ENCODE data around the gene DAB2IP.

DAB2IP gene

DNA sequence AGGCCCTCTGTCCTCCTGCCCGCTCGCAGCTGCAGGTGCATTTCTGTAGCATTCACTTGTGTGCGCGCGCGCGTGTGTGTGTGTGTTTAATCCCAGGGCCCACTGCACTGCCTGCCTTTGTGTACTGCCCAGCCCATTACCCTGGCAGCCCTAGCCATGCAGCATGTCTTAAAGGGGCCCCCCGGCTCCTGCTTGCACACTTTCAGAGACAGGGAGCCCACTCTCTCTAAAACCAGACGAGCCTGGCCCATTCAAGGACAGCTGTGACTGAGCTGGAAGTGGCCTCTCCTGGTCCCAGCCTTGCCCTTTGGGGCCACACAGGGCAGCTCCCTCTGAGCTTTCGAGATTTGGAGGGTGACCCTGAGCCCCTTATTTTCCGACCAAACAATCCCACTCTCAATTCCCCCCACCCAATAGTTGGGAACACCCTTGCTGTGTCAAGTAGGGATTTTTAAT is 98.9 kb downstream of the DAB2IP start:
- TF ChIP-seq, protein P1, sequence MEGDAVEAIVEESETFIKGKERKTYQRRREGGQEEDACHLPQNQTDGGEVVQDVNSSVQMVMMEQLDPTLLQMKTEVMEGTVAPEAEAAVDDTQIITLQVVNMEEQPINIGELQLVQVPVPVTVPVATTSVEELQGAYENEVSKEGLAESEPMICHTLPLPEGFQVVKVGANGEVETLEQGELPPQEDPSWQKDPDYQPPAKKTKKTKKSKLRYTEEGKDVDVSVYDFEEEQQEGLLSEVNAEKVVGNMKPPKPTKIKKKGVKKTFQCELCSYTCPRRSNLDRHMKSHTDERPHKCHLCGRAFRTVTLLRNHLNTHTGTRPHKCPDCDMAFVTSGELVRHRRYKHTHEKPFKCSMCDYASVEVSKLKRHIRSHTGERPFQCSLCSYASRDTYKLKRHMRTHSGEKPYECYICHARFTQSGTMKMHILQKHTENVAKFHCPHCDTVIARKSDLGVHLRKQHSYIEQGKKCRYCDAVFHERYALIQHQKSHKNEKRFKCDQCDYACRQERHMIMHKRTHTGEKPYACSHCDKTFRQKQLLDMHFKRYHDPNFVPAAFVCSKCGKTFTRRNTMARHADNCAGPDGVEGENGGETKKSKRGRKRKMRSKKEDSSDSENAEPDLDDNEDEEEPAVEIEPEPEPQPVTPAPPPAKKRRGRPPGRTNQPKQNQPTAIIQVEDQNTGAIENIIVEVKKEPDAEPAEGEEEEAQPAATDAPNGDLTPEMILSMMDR (IDR thresholded peaks at IDR 0.05): no peak
- TF ChIP-seq ZFX (IDR thresholded peaks at IDR 0.05; ENCODE audit: borderline replicate concordance): no peak
- no peak overlapping the region for H3K27ac ChIP-seq

GRCh38 chr9:121750715-121751623 is 99.5 kb downstream of the DAB2IP start:
- TF ChIP-seq ZFX (IDR thresholded peaks at IDR 0.05; ENCODE audit: borderline replicate concordance): no peak
- TF ChIP-seq, protein P1 (IDR thresholded peaks at IDR 0.05): no peak

GRCh38 chr9:121751686-121752445 is 100.4 kb downstream of the DAB2IP start:
- TF ChIP-seq, protein P1 (IDR thresholded peaks at IDR 0.05): no peak
- TF ChIP-seq ZFX (IDR thresholded peaks at IDR 0.05; ENCODE audit: borderline replicate concordance): no peak
- H3K27ac ChIP-seq: no peak overlapping the region

More at GRCh38 chr9:121750715-121751623, 99.5 kb downstream of the DAB2IP start:
- no peak overlapping the region for H3K27ac ChIP-seq

DNA sequence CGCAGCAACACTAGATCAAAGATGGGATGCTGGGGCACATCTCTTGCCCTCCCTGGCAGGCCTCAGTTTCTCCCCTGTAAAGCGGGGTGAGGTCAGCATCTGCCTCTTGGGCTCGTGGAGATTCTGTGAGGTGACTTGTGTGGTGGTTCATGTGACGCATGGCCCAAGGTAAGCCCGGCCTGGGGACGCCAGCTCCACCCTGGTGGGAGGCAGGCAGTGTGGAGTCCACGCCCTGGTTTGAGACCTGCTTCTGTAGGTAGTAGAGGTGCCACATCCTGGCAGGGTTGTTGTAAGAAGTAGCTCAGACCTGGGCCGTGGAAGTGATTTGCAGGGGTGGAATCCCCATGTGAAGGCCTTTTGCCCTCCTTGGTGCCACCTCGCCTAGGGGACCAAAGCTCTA is 101.5 kb downstream of the DAB2IP start:
- no peak for TF ChIP-seq ZFX (IDR thresholded peaks at IDR 0.05; ENCODE audit: borderline replicate concordance)
- TF ChIP-seq, protein P1 (IDR thresholded peaks at IDR 0.05): no peak
- H3K27ac ChIP-seq: no peak overlapping the region

- H3K27ac ChIP-seq: no peak overlapping the region
- no peak for TF ChIP-seq ZFX (IDR thresholded peaks at IDR 0.05; ENCODE audit: borderline replicate concordance)
- TF ChIP-seq, protein P1 (IDR thresholded peaks at IDR 0.05): no peak
Observed at GRCh38 chr9:121753802-121754654, 102.6 kb downstream of the DAB2IP start.

- no peak for TF ChIP-seq ZFX (IDR thresholded peaks at IDR 0.05; ENCODE audit: borderline replicate concordance)
- TF ChIP-seq, protein P1 (IDR thresholded peaks at IDR 0.05): no peak
- H3K27ac ChIP-seq: no peak overlapping the region
Observed at GRCh38 chr9:121754655-121755436, 103.4 kb downstream of the DAB2IP start.
